Hepatocyte (in vitro differentiated cells): ENCODE results near the gene STX1A. TPM values are rescaled to one million over a fixed set of nuclear protein-coding genes. Genes with fewer than 3 reads are reported as not detected.
"Not testable (repeated sequence)": the region's sequence is repeated elsewhere in the genome, so short reads cannot be mapped to it uniquely, and the experiment has no call there.

Experiments used
- DNase-seq: peaks from one replicate; pipeline ENCODE4 v3.0.0-alpha.2; 2016; ENCODE audit warnings: low spot score
- H2AFZ ChIP-seq: fragments of 200-600 bp; sonication (generic); 2 replicates; pipeline ENCODE4 v1.6.0; 2016; ENCODE audit warnings: antibody characterized with exemption, mild to moderate bottlenecking
- H3K27ac ChIP-seq: fragments of 200-600 bp; sonication (generic); 2 replicates; pipeline ENCODE4 v1.5.1; 2016; ENCODE audit warnings: mild to moderate bottlenecking
- H3K27me3 ChIP-seq: fragments of 200-600 bp; sonication (generic); 2 replicates; pipeline ENCODE4 v1.6.1; 2016
- H3K36me3 ChIP-seq: fragments of 200-600 bp; sonication (generic); replicated peaks from 2 replicates; pipeline ENCODE4 v1.5.1; 2016; ENCODE audit warnings: low read depth; ENCODE audit not compliant: insufficient read depth
- H3K4me1 ChIP-seq: fragments of 200-600 bp; sonication (generic); 2 replicates; pipeline ENCODE4 v1.5.1; 2016; ENCODE audit warnings: mild to moderate bottlenecking, moderate library complexity; ENCODE audit not compliant: insufficient read depth
- H3K4me2 ChIP-seq: fragments of 200-600 bp; sonication (generic); 2 replicates; pipeline ENCODE4 v1.6.0; 2016
- H3K4me3 ChIP-seq: fragments of 200-600 bp; sonication (generic); 2 replicates; pipeline ENCODE4 v1.5.1; 2016; ENCODE audit warnings: mild to moderate bottlenecking
- H3K79me2 ChIP-seq: fragments of 200-600 bp; sonication (generic); 2 replicates; pipeline ENCODE4 v1.6.0; 2017; ENCODE audit warnings: mild to moderate bottlenecking
- H3K9me2 ChIP-seq: fragments of 200-600 bp; sonication (generic); replicated peaks from 2 replicates; pipeline ENCODE4 v1.6.0; 2017; ENCODE audit warnings: mild to moderate bottlenecking; ENCODE audit not compliant: insufficient read depth
- H3K9me3 ChIP-seq: fragments of 200-600 bp; sonication (generic); 2 replicates; pipeline ENCODE4 v1.5.1; 2016; ENCODE audit warnings: low read depth, mild to moderate bottlenecking
- H4K20me1 ChIP-seq: fragments of 200-600 bp; sonication (generic); 2 replicates; pipeline ENCODE4 v1.6.0; 2016; ENCODE audit warnings: mild to moderate bottlenecking; ENCODE audit not compliant: insufficient read depth, poor library complexity, severe bottlenecking
- EZH2 ChIP-seq: fragments of 200-600 bp; sonication (generic); IDR thresholded peaks from 2 replicates; pipeline ENCODE4 v1.6.1; 2016; ENCODE audit warnings: antibody characterized with exemption, mild to moderate bottlenecking, borderline replicate concordance
- EZH2phosphoT487 ChIP-seq: fragments of 200-600 bp; sonication (generic); IDR thresholded peaks from one replicate; pipeline ENCODE4 v1.6.1; 2018; ENCODE audit warnings: antibody characterized with exemption, mild to moderate bottlenecking, low read depth, moderate library complexity; ENCODE audit not compliant: unreplicated experiment, severe bottlenecking
- WGBS: methylation state at CpG from one replicate; pipeline ENCODE4 v1.1.6; 2016; ENCODE audit warnings: low lambda C conversion rate; ENCODE audit errors: missing lambda C conversion rate; 5-methylcytosine and 5-hydroxymethylcytosine counted together
- polyA plus RNA-seq: library from polyadenylated mRNA; unstranded; fragments of >200 nt; fragmentation: Nextera tagmentation; extraction: Ambion mirVana; gene quantifications from 2 replicates; pipeline ENCODE4 v1.2.1, GENCODE V29; 2016
- total RNA-seq: library from RNA; depleted of rRNA; stranded (reverse); fragments of >200 nt; gene quantifications from 2 replicates; pipeline ENCODE4 v1.2.3, GENCODE V29; 2014
- TF ChIP-seq, protein P1 (sequence below): fragments of 200-600 bp; sonication (generic); IDR thresholded peaks from 2 replicates; pipeline ENCODE4 v1.5.1; 2016; ENCODE audit warnings: antibody characterized with exemption, mild to moderate bottlenecking; ENCODE audit not compliant: poor library complexity

STX1A gene
- total and polyA plus RNA-seq, 2 experiments from 2014 or later: 22.8 to 27.1 TPM

DNA sequence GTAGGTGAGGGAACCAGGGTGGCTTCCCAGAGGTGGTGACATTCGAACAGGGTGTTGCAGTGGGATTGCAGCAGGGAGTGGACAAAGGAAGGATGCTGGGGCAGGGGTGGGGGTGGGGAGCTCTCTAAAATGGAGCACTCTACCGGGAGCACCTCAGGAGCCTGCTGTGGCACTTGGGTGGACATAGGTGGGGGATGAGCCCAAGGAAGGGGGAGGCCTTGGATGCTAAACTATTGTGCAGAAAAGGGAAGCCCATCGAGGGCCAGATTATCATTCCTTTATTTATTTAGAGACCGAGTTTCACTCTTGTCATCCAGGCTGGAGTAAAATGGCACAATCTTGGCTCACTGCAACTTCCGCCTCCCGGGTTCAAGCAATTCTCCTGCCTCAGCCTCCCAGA is 3.3 kb upstream of the STX1A start:
- H3K9me3 ChIP-seq: no peaks in the 10 kb centered on the region
- WGBS: 79% methylated on average over 6 of the region's 6 CpGs
- peaks cover 16% of the 10 kb centered on the region for H3K79me2 ChIP-seq
- H3K9me2 ChIP-seq: no peaks in the 10 kb centered on the region
- no peaks in the 10 kb centered on the region for H3K36me3 ChIP-seq
- H3K4me2 ChIP-seq: no peak overlapping the region
- H3K4me1 ChIP-seq: peaks cover 9% of the 10 kb centered on the region
- no peak for TF ChIP-seq EZH2
- TF ChIP-seq, protein P1, sequence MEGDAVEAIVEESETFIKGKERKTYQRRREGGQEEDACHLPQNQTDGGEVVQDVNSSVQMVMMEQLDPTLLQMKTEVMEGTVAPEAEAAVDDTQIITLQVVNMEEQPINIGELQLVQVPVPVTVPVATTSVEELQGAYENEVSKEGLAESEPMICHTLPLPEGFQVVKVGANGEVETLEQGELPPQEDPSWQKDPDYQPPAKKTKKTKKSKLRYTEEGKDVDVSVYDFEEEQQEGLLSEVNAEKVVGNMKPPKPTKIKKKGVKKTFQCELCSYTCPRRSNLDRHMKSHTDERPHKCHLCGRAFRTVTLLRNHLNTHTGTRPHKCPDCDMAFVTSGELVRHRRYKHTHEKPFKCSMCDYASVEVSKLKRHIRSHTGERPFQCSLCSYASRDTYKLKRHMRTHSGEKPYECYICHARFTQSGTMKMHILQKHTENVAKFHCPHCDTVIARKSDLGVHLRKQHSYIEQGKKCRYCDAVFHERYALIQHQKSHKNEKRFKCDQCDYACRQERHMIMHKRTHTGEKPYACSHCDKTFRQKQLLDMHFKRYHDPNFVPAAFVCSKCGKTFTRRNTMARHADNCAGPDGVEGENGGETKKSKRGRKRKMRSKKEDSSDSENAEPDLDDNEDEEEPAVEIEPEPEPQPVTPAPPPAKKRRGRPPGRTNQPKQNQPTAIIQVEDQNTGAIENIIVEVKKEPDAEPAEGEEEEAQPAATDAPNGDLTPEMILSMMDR: no peak
- no peak for TF ChIP-seq EZH2phosphoT487
- no peak for DNase-seq
- H3K27ac ChIP-seq: no peak overlapping the region
- H3K4me3 ChIP-seq: no peak overlapping the region
- H3K27me3 ChIP-seq: no peaks in the 10 kb centered on the region
- no peak overlapping the region for H2AFZ ChIP-seq
- H4K20me1 ChIP-seq: no peaks in the 10 kb centered on the region

DNA sequence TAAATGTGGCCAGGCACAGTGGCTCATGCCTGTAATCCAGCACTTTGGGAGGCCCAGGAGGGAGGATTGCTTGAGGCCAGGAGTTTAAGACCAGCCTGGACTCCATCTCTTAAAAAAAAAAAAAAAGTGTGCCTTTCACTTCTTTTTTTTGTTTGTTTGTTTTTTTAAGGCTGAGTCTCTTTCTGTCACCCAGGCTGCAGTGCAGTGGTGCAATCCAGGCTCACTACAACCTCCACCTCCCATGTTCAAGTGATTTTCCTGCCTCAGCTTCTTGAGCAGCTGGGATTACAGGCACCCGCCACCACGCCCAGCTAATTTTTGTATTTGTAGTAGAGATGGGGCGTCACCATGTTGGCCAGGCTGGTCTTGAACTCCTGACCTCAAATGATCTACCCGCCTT is 2.7 kb upstream of the STX1A start:
- not testable (repeated sequence) for H3K9me3 ChIP-seq, H3K27me3 ChIP-seq, H3K36me3 ChIP-seq, H4K20me1 ChIP-seq, H2AFZ ChIP-seq, H3K27ac ChIP-seq, H3K4me3 ChIP-seq, DNase-seq, H3K4me2 ChIP-seq, H3K9me2 ChIP-seq
- Histone ChIP-seq H3K79me2 (peaks cover 22% of the 10 kb centered on the region), H3K4me1 (peaks cover 15% of the 10 kb centered on the region)
- WGBS: 88% methylated on average over 4 of the region's 4 CpGs

DNA sequence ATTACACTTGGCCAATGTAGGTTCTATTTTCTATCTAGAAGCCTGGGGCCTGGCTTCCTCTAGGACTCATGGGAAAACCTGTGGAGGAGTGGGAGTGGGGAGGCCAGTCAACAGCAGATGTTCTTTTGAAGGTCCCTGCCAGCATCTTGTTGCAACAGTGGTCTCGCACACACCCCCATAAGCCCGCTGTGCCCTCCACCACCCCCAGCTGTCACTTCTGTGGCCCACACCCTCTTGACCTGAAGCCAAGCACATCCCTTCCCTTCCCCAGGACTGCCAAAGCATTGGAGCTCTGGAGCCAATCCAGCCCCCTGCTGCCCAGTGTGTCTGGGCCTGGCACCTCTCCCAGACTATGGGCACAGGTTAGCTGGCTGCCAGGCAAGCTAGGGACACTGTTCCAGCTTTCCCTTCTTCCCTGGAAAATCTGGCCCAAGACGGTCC is 1.9 kb upstream of the STX1A start:
- H2AFZ ChIP-seq: no peak overlapping the region
- no peaks in the 10 kb centered on the region for H3K27me3 ChIP-seq
- peaks cover 30% of the 10 kb centered on the region for H3K79me2 ChIP-seq
- H3K27ac ChIP-seq: no peak overlapping the region
- WGBS: 88% methylated on average over 3 of the region's 3 CpGs
- peaks cover 3% of the 10 kb centered on the region for H4K20me1 ChIP-seq
- no peaks in the 10 kb centered on the region for H3K9me3 ChIP-seq
- DNase-seq: no peak
- H3K4me3 ChIP-seq: no peak overlapping the region
- H3K36me3 ChIP-seq: no peaks in the 10 kb centered on the region
- no peaks in the 10 kb centered on the region for H3K9me2 ChIP-seq
- TF ChIP-seq EZH2 (no peak), EZH2phosphoT487 (no peak)
- TF ChIP-seq, protein P1: no peak
- no peak overlapping the region for H3K4me2 ChIP-seq
- peaks cover 23% of the 10 kb centered on the region for H3K4me1 ChIP-seq

DNA sequence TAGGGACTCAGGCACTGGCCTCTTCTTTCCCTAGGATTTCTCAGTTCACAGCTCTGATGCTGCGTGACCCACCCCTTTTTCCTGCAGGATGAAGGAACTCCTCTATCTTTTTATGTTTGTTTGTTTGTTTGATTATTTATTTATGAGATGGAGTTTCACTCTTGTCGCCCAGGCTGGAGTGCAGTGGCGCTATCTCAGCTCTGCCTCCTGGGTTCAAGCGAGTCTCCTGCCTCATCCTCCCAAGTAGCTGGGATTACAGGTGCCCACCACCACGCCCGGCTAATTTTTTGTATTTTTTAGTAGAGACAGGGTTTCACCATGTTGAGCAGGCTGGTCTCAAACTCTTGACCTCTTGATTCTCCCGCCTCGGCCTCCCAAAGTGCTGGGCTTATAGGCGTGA is 974 bp upstream of the STX1A start:
- 94% methylated on average over 8 of the region's 9 CpGs for WGBS
- not testable (repeated sequence) for DNase-seq, H3K9me3 ChIP-seq, H4K20me1 ChIP-seq, H2AFZ ChIP-seq, H3K36me3 ChIP-seq, H3K4me2 ChIP-seq, H3K27ac ChIP-seq, H3K27me3 ChIP-seq, H3K4me3 ChIP-seq, H3K9me2 ChIP-seq
- peaks cover 29% of the 10 kb centered on the region for H3K4me1 ChIP-seq
- peaks cover 31% of the 10 kb centered on the region for H3K79me2 ChIP-seq
